K562 (cell line): Measurements from ENCODE around the gene TRAF1. TPM values are rescaled to one million over a fixed set of nuclear protein-coding genes. Genes with fewer than 3 reads are reported as not detected.

Source experiments
- ATAC-seq: fragments of 200-7000 bp; cut with Tn5 transposase; 3 replicates; pipeline ENCODE4 v1.9.1; 2020; ENCODE audit warnings: moderate library complexity
- BruUV-seq: library from RNA; stranded (reverse); fragments of 400-500 nt; replicated peaks from 2 replicates; lab custom pipeline; 2021; lab: Mats Ljungman, UMichigan
- CTCF ChIA-PET: fragments of 300-600 bp; formaldehyde crosslinking; extraction: SDS; loops from one replicate; lab custom pipeline; 2021; ENCODE audit warnings: low intra/inter-chr PET ratio; lab: Yijun Ruan, JAX
- POLR2A ChIA-PET: fragments of 300-600, 350-650 bp; sonication (Branson Sonifier 250); formaldehyde crosslinking; extraction: SDS; loops from one replicate; lab custom pipeline; 2021; ENCODE audit warnings: antibody characterized with exemption, inconsistent platforms; lab: Yijun Ruan, JAX
- DNase-seq, 4 experiments: peaks; one replicate each; pipeline versions ENCODE4 v3.0.0 to v3.0.0-alpha.2; 2011 to 2018; ENCODE audit warnings: low spot score in 3 of 4, mixed read lengths in 3 of 4; ENCODE audit errors: extremely low read depth in 1 of 4
- FAIRE-seq: peaks from 2 replicates; lab custom pipeline; 2011; peaks lifted over from hg19 to GRCh38; lab: Jason Lieb, UNC
- H2AFZ ChIP-seq: 2 replicates; pipeline ENCODE4 v1.6.0; 2011; ENCODE audit warnings: low read depth, low read length, control low read depth, inconsistent platforms
- H3K27ac ChIP-seq: fragments of 200-600 bp; 3 replicates; pipeline ENCODE4 v1.8.0; 2011; ENCODE audit warnings: low read depth, mild to moderate bottlenecking, control low read depth, inconsistent platforms, low read length, moderate library complexity, mixed read lengths; ENCODE audit errors: extremely low read depth
- H3K27me3 ChIP-seq, 2 experiments: fragments of 300-600 bp in 1 of 2; 2 replicates in 1 of 2; 3 replicates in 1 of 2; pipeline versions ENCODE4 v1.6.0 to v1.8.0; 2011; ENCODE audit warnings: inconsistent platforms in 2 of 2, low read length in 2 of 2, mild to moderate bottlenecking in 1 of 2, mixed read lengths in 1 of 2, moderate library complexity in 1 of 2; ENCODE audit not compliant: control insufficient read depth in 2 of 2, insufficient read depth in 2 of 2
- H3K36me3 ChIP-seq: fragments of 300-600 bp; 3 replicates; pipeline ENCODE4 v1.8.0; 2011; ENCODE audit warnings: mild to moderate bottlenecking, low read length, inconsistent platforms; ENCODE audit not compliant: control insufficient read depth, insufficient read depth
- H3K4me1 ChIP-seq, 2 experiments: fragments of 200-600 bp in 1 of 2; replicated peaks in 1 of 2; 2 replicates in 1 of 2; 3 replicates in 1 of 2; pipeline versions ENCODE4 v1.5.1 to v1.8.0; 2011; ENCODE audit warnings: inconsistent platforms in 2 of 2, low read length in 2 of 2, mild to moderate bottlenecking in 1 of 2, mixed read lengths in 1 of 2, moderate library complexity in 1 of 2; ENCODE audit not compliant: control insufficient read depth in 2 of 2, insufficient read depth in 2 of 2
- H3K4me2 ChIP-seq: 2 replicates; pipeline ENCODE4 v1.6.1; 2011; ENCODE audit warnings: low read length, control low read depth, inconsistent platforms, mixed read lengths; ENCODE audit not compliant: insufficient read depth
- H3K4me3 ChIP-seq: fragments of 200-600 bp; sonication (generic), shearing (Covaris generic); 2 replicates; pipeline ENCODE4 v1.5.1; 2016; ENCODE audit warnings: control low read depth, inconsistent platforms
- H3K79me2 ChIP-seq: fragments of 200-600 bp; 3 replicates; pipeline ENCODE4 v1.8.0; 2011; ENCODE audit warnings: low read length, inconsistent platforms; ENCODE audit not compliant: control insufficient read depth, insufficient read depth
- H3K9ac ChIP-seq, 2 experiments: 2 replicates each; pipeline versions ENCODE4 v1.6.0 to v1.6.1; 2011; ENCODE audit warnings: low read depth in 2 of 2, low read length in 2 of 2, control low read depth in 1 of 2, inconsistent platforms in 1 of 2, mild to moderate bottlenecking in 1 of 2, mixed read lengths in 1 of 2; ENCODE audit not compliant: insufficient read depth in 1 of 2
- H3K9me1 ChIP-seq: one replicate; pipeline ENCODE4 v1.6.0; 2011; ENCODE audit warnings: inconsistent platforms, mild to moderate bottlenecking, low read length, moderate library complexity; ENCODE audit not compliant: control insufficient read depth, insufficient read depth
- H3K9me3 ChIP-seq: replicated peaks from 2 replicates; pipeline ENCODE4 v1.5.1; 2011; ENCODE audit warnings: low read depth, low read length, inconsistent platforms; ENCODE audit not compliant: control insufficient read depth, insufficient read depth
- H4K20me1 ChIP-seq: replicated peaks from 2 replicates; pipeline ENCODE4 v1.6.1; 2011; ENCODE audit warnings: low read length, inconsistent platforms, mixed read lengths; ENCODE audit not compliant: control insufficient read depth, insufficient read depth
- ELF4 ChIP-seq: fragments of 450-650 bp; formaldehyde crosslinking; IDR thresholded peaks from 2 replicates; pipeline ENCODE4 v1.4.0; 2022; ENCODE audit warnings: missing genetic modification characterization
- HEY1 ChIP-seq: fragments of 250-450 bp; sonication (Bioruptor Pico); IDR thresholded peaks from 2 replicates; pipeline ENCODE4 v1.5.0; 2020; ENCODE audit warnings: mild to moderate bottlenecking, moderate library complexity, borderline replicate concordance
- POLR3A ChIP-seq: IDR thresholded peaks from 2 replicates; pipeline ENCODE4 v1.6.1; 2011; ENCODE audit warnings: borderline replicate concordance, mild to moderate bottlenecking, moderate library complexity; ENCODE audit not compliant: insufficient read length, insufficient read depth; ENCODE audit errors: extremely low read depth
- SMAD3 ChIP-seq: fragments of 450-650 bp; formaldehyde crosslinking; conservative IDR thresholded peaks from 2 replicates; pipeline ENCODE4 v1.4.0; 2020; ENCODE audit warnings: mild to moderate bottlenecking
- ZNF282 ChIP-seq: sonication (generic); formaldehyde crosslinking; IDR thresholded peaks from 2 replicates; pipeline ENCODE4 v1.8.1; 2023; ENCODE audit warnings: missing genetic modification reagents
- ZNF436 ChIP-seq: fragments of 250-450, 450-650 bp; sonication (Bioruptor Pico); formaldehyde crosslinking; IDR thresholded peaks from 2 replicates; pipeline ENCODE4 v1.7.0; 2020; ENCODE audit warnings: mild to moderate bottlenecking
- ZNF609 ChIP-seq: sonication (generic); formaldehyde crosslinking; IDR thresholded peaks from 2 replicates; pipeline ENCODE4 v1.8.1; 2023; ENCODE audit warnings: missing genetic modification reagents, mild to moderate bottlenecking, borderline replicate concordance
- WGBS: fragments of 100-300 bp; shearing (Covaris generic); methylation state at CpG from one replicate; pipeline ENCODE4 v1.1.6; 2016; ENCODE audit warnings: low coverage, mixed read lengths; ENCODE audit not compliant: insufficient coverage; ENCODE audit errors: missing lambda C conversion rate; 5-methylcytosine and 5-hydroxymethylcytosine counted together
- in situ Hi-C: fragments of 300-500 bp; cut with MboI; formaldehyde crosslinking; loops from 4 replicates; pipeline ENCODE4 v1.15.0; 2018; ENCODE audit warnings: inconsistent platforms, mixed read lengths
- intact Hi-C: fragments of 100-400 bp; cut with micrococcal nuclease; formaldehyde crosslinking; loops from 2 replicates; pipeline ENCODE4 v1.14.2; 2022
- polyA plus RNA-seq, 8 experiments: library from polyadenylated mRNA; depleted of rRNA in 4 of 8; stranded (reverse) in 5 of 8; unstranded in 3 of 8; fragments of >200 nt; fragmentation: Nextera tagmentation in 2 of 8; fragmentation: Illumina TruSeq in 1 of 8; extraction: Ambion mirVana in 2 of 8; extraction: Trizol in 1 of 8; gene quantifications; 2 replicates each; pipeline versions ENCODE4 v1.2.1 to v1.2.3, GENCODE V29; 2011 to 2014; ENCODE audit warnings: inconsistent platforms in 1 of 8, missing spikeins in 1 of 8
- total RNA-seq, 7 experiments: library from RNA; depleted of rRNA in 6 of 7; stranded (reverse); fragments of >200 nt in 6 of 7; fragmentation: Illumina TruSeq in 2 of 7; extraction: Trizol in 2 of 7; gene quantifications; 2 replicates each; pipeline versions ENCODE4 v1.2.1 to v1.2.3, GENCODE V29; 2011 to 2021; ENCODE audit warnings: low replicate concordance in 1 of 7

The TRAF1 gene
- total and polyA plus RNA-seq, 9 of the 15 experiments (the other 6 are each of a cell fraction or from before 2014, with no cell fraction given): 0.01 to 1.1 (median 0.04) TPM; not detected in 2

GRCh38 chr9:120867676-120868338 is 58.8 kb downstream of the TRAF1 start:
- WGBS: 76% methylated on average over 15 of the region's 15 CpGs
- in situ Hi-C loops: no loop called here
- BruUV-seq: no TSS peak
- Histone ChIP-seq H3K9me3 (no peaks in the 10 kb centered on the region), H3K27ac (peak overlapping the region; percentile 65), H3K4me3 (peak overlapping the region; percentile 12; the same call in 1 of the 2 replicates), H3K4me1 (peaks cover 13 to 27% of the 10 kb centered on the region in 2 experiments), H3K4me2 (peak overlapping the region; percentile 88), H3K27me3 (no peaks in the 10 kb centered on the region), H4K20me1 (no peaks in the 10 kb centered on the region), H3K36me3 (peaks cover 88% of the 10 kb centered on the region), H3K9me1 (peaks cover 8% of the 10 kb centered on the region), H2AFZ (peak overlapping the region; percentile 71; the same call in 1 of the 2 replicates), H3K79me2 (peaks cover 16% of the 10 kb centered on the region), H3K9ac (peak overlapping the region; percentile 59 to 84)
- CTCF ChIA-PET: no interaction called here
- no peak for ATAC-seq
- intact Hi-C loops: loop anchor here (1.0 to 10.0 kb wide), 4 partner anchors 25 to 253 kb away; no protein-coding TSS in a partner anchor
- POLR2A ChIA-PET: interaction anchor here (0.8 to 15.5 kb wide), 14 partner anchors 10 to 74 kb away, joined by 3 to 464 read pairs (median 4); partner anchors contain the start of genes FBXW2, PHF19 and PSMD5
- no peak for DNase-seq
- TF ChIP-seq ZNF436 (CRISPR knock-in tag): no peak
- no peak for TF ChIP-seq ZNF282 (CRISPR knock-in tag)
- FAIRE-seq: no peak

GRCh38 chr9:120866651-120867050 is 59.9 kb downstream of the TRAF1 start:
- H3K4me1 ChIP-seq: peaks cover 13 to 27% of the 10 kb centered on the region in 2 experiments
- intact Hi-C loops (loop anchor here (5.0 to 10.0 kb wide), 2 partner anchors 109 to 252 kb away; no protein-coding TSS in a partner anchor), in situ Hi-C loops (no loop called here)
- no TSS peak for BruUV-seq
- H3K36me3 ChIP-seq: peaks cover 90% of the 10 kb centered on the region
- peak overlapping the region in 1 of 2 experiments; percentile 26; a peak in 1 of 4 replicates for H3K9ac ChIP-seq
- peaks cover 8% of the 10 kb centered on the region for H3K9me1 ChIP-seq
- H3K27ac ChIP-seq: no peak overlapping the region; the same call in 2 of the 3 replicates
- peaks cover 16% of the 10 kb centered on the region for H3K79me2 ChIP-seq
- no peaks in the 10 kb centered on the region for H4K20me1 ChIP-seq
- H2AFZ ChIP-seq: no peak overlapping the region
- WGBS: 97% methylated on average over 6 of the region's 6 CpGs
- ATAC-seq: no peak
- no peak overlapping the region for H3K4me2 ChIP-seq
- no peaks in the 10 kb centered on the region for H3K27me3 ChIP-seq
- ChIA-PET POLR2A (interaction anchor here (1.1 to 15.5 kb wide), 6 partner anchors 9 to 39 kb away, joined by 3 to 464 read pairs (median 28); partner anchors contain the start of gene PSMD5), CTCF (no interaction called here)
- H3K4me3 ChIP-seq: no peak overlapping the region
- no peaks in the 10 kb centered on the region for H3K9me3 ChIP-seq
- DNase-seq: no peak
- FAIRE-seq: no peak
- no peak for TF ChIP-seq ELF4 (CRISPR knock-in tag)
- no peak for TF ChIP-seq SMAD3 (CRISPR knock-in tag)
- TF ChIP-seq POLR3A: no peak
- no peak for TF ChIP-seq ZNF609 (CRISPR knock-in tag)
- no peak for TF ChIP-seq HEY1 (CRISPR knock-in tag)
